GM23338 (cell line): ENCODE results near the gene RNFT2. TPM values are rescaled to one million over a fixed set of nuclear protein-coding genes. Genes with fewer than 3 reads are reported as not detected.

Experiments
- CREB1 ChIP-seq: fragments of 250-450 bp; sonication (Bioruptor Pico); IDR thresholded peaks from 2 replicates; pipeline ENCODE4 v1.5.0; 2020; ENCODE audit warnings: low read depth, mild to moderate bottlenecking, moderate library complexity
- EZH2phosphoT487 ChIP-seq: fragments of 200-600 bp; sonication (generic); IDR thresholded peaks from one replicate; pipeline ENCODE4 v1.8.1; 2018; ENCODE audit warnings: antibody characterized with exemption; ENCODE audit not compliant: unreplicated experiment
- JUNB ChIP-seq: IDR thresholded peaks from one replicate; pipeline ENCODE4 v1.6.1; 2016; ENCODE audit warnings: antibody characterized with exemption; ENCODE audit not compliant: unreplicated experiment
- NANOG ChIP-seq: IDR thresholded peaks from 2 replicates; pipeline ENCODE4 v1.6.1; 2016; ENCODE audit warnings: antibody characterized with exemption, borderline replicate concordance
- POLR2AphosphoS5 ChIP-seq: IDR thresholded peaks from 2 replicates; pipeline ENCODE4 v1.6.1; 2016; ENCODE audit warnings: antibody characterized with exemption, low read depth
- STAT1 ChIP-seq: IDR thresholded peaks from one replicate; pipeline ENCODE4 v1.6.1; 2016; ENCODE audit warnings: antibody characterized with exemption; ENCODE audit not compliant: unreplicated experiment
- ZNF331 ChIP-seq: fragments of 250-450 bp; sonication (Bioruptor Pico); IDR thresholded peaks from 2 replicates; pipeline ENCODE4 v1.5.0; 2020; ENCODE audit warnings: low read depth, mild to moderate bottlenecking, moderate library complexity
- polyA plus RNA-seq: library from polyadenylated mRNA; unstranded; fragments of >200 nt; fragmentation: Nextera tagmentation; extraction: Ambion mirVana; gene quantifications from 2 replicates; pipeline ENCODE4 v1.2.1, GENCODE V29; 2016
- total RNA-seq: library from RNA; depleted of rRNA; stranded (reverse); fragments of >200 nt; shearing (Covaris generic); gene quantifications from 2 replicates; pipeline ENCODE4 v1.2.3, GENCODE V29; 2014
- TF ChIP-seq, protein P1 (sequence below): fragments of 250-450 bp; sonication (Bioruptor Pico); IDR thresholded peaks from 2 replicates; pipeline ENCODE4 v1.5.0; 2020; ENCODE audit warnings: mild to moderate bottlenecking, moderate library complexity
- TF ChIP-seq, protein P2 (sequence below), 2 experiments: fragments of 200-600 bp in 1 of 2; sonication (generic) in 1 of 2; conservative IDR thresholded peaks; 2 replicates each; pipeline versions ENCODE4 v1.5.1 to v1.6.1; 2016 to 2017; ENCODE audit warnings: antibody characterized with exemption in 2 of 2, low read depth in 2 of 2, mild to moderate bottlenecking in 2 of 2, moderate library complexity in 1 of 2
- TF ChIP-seq, protein P3 (sequence below): IDR thresholded peaks from 2 replicates; pipeline ENCODE4 v1.6.1; 2016; ENCODE audit warnings: antibody characterized with exemption
- TF ChIP-seq, protein P4 (sequence below): IDR thresholded peaks from one replicate; pipeline ENCODE4 v1.6.1; 2018; ENCODE audit warnings: antibody characterized with exemption; ENCODE audit not compliant: unreplicated experiment

RNFT2 gene
- total and polyA plus RNA-seq, 2 experiments from 2014 or later, result 19.3 to 22.9 TPM

DNA sequence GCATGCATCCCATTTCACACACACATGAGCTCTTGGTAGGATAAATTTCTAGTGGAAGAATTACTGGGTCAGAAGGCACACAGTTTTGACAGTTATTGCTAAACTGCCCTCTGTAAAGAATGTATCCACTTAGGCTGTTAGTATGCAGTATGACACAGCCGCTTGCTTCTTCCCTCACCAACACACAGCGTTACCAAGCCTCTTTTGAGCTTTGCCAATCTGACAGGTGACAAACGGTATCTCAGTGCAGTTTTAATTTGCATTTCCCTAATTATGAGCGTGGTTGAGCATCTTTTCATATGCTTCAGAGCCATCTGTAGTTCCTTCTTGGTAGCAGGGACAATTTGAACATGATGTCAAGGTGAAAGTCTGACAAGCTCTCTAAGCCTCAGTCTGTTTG, 100.2 kb downstream of the RNFT2 start (continued):
- TF ChIP-seq, protein P1, sequence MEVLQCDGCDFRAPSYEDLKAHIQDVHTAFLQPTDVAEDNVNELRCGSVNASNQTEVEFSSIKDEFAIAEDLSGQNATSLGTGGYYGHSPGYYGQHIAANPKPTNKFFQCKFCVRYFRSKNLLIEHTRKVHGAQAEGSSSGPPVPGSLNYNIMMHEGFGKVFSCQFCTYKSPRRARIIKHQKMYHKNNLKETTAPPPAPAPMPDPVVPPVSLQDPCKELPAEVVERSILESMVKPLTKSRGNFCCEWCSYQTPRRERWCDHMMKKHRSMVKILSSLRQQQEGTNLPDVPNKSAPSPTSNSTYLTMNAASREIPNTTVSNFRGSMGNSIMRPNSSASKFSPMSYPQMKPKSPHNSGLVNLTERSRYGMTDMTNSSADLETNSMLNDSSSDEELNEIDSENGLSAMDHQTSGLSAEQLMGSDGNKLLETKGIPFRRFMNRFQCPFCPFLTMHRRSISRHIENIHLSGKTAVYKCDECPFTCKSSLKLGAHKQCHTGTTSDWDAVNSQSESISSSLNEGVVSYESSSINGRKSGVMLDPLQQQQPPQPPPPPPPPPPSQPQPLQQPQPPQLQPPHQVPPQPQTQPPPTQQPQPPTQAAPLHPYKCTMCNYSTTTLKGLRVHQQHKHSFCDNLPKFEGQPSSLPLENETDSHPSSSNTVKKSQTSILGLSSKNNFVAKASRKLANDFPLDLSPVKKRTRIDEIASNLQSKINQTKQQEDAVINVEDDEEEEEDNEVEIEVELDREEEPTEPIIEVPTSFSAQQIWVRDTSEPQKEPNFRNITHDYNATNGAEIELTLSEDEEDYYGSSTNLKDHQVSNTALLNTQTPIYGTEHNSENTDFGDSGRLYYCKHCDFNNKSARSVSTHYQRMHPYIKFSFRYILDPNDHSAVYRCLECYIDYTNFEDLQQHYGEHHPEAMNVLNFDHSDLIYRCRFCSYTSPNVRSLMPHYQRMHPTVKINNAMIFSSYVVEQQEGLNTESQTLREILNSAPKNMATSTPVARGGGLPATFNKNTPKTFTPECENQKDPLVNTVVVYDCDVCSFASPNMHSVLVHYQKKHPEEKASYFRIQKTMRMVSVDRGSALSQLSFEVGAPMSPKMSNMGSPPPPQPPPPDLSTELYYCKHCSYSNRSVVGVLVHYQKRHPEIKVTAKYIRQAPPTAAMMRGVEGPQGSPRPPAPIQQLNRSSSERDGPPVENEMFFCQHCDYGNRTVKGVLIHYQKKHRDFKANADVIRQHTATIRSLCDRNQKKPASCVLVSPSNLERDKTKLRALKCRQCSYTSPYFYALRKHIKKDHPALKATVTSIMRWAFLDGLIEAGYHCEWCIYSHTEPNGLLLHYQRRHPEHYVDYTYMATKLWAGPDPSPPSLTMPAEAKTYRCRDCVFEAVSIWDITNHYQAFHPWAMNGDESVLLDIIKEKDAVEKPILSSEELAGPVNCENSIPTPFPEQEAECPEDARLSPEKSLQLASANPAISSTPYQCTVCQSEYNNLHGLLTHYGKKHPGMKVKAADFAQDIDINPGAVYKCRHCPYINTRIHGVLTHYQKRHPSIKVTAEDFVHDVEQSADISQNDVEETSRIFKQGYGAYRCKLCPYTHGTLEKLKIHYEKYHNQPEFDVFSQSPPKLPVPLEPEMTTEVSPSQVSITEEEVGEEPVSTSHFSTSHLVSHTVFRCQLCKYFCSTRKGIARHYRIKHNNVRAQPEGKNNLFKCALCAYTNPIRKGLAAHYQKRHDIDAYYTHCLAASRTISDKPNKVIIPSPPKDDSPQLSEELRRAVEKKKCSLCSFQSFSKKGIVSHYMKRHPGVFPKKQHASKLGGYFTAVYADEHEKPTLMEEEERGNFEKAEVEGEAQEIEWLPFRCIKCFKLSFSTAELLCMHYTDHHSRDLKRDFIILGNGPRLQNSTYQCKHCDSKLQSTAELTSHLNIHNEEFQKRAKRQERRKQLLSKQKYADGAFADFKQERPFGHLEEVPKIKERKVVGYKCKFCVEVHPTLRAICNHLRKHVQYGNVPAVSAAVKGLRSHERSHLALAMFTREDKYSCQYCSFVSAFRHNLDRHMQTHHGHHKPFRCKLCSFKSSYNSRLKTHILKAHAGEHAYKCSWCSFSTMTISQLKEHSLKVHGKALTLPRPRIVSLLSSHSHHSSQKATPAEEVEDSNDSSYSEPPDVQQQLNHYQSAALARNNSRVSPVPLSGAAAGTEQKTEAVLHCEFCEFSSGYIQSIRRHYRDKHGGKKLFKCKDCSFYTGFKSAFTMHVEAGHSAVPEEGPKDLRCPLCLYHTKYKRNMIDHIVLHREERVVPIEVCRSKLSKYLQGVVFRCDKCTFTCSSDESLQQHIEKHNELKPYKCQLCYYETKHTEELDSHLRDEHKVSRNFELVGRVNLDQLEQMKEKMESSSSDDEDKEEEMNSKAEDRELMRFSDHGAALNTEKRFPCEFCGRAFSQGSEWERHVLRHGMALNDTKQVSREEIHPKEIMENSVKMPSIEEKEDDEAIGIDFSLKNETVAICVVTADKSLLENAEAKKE (CRISPR knock-in tag), result no peak
- no peak for TF ChIP-seq EZH2phosphoT487
- no peak for TF ChIP-seq JUNB
- no peak for TF ChIP-seq CREB1 (CRISPR knock-in tag)
- no peak for TF ChIP-seq NANOG
- no peak for TF ChIP-seq POLR2AphosphoS5
- no peak for TF ChIP-seq ZNF331 (CRISPR knock-in tag)
- TF ChIP-seq STAT1, result no peak
- TF ChIP-seq, protein P2, sequence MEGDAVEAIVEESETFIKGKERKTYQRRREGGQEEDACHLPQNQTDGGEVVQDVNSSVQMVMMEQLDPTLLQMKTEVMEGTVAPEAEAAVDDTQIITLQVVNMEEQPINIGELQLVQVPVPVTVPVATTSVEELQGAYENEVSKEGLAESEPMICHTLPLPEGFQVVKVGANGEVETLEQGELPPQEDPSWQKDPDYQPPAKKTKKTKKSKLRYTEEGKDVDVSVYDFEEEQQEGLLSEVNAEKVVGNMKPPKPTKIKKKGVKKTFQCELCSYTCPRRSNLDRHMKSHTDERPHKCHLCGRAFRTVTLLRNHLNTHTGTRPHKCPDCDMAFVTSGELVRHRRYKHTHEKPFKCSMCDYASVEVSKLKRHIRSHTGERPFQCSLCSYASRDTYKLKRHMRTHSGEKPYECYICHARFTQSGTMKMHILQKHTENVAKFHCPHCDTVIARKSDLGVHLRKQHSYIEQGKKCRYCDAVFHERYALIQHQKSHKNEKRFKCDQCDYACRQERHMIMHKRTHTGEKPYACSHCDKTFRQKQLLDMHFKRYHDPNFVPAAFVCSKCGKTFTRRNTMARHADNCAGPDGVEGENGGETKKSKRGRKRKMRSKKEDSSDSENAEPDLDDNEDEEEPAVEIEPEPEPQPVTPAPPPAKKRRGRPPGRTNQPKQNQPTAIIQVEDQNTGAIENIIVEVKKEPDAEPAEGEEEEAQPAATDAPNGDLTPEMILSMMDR (conservative IDR thresholded peaks at IDR 0.05; ENCODE audit: low read depth in 2 of 2), result no peak
- TF ChIP-seq, protein P3, sequence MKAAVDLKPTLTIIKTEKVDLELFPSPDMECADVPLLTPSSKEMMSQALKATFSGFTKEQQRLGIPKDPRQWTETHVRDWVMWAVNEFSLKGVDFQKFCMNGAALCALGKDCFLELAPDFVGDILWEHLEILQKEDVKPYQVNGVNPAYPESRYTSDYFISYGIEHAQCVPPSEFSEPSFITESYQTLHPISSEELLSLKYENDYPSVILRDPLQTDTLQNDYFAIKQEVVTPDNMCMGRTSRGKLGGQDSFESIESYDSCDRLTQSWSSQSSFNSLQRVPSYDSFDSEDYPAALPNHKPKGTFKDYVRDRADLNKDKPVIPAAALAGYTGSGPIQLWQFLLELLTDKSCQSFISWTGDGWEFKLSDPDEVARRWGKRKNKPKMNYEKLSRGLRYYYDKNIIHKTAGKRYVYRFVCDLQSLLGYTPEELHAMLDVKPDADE, result no peak
- TF ChIP-seq, protein P4, sequence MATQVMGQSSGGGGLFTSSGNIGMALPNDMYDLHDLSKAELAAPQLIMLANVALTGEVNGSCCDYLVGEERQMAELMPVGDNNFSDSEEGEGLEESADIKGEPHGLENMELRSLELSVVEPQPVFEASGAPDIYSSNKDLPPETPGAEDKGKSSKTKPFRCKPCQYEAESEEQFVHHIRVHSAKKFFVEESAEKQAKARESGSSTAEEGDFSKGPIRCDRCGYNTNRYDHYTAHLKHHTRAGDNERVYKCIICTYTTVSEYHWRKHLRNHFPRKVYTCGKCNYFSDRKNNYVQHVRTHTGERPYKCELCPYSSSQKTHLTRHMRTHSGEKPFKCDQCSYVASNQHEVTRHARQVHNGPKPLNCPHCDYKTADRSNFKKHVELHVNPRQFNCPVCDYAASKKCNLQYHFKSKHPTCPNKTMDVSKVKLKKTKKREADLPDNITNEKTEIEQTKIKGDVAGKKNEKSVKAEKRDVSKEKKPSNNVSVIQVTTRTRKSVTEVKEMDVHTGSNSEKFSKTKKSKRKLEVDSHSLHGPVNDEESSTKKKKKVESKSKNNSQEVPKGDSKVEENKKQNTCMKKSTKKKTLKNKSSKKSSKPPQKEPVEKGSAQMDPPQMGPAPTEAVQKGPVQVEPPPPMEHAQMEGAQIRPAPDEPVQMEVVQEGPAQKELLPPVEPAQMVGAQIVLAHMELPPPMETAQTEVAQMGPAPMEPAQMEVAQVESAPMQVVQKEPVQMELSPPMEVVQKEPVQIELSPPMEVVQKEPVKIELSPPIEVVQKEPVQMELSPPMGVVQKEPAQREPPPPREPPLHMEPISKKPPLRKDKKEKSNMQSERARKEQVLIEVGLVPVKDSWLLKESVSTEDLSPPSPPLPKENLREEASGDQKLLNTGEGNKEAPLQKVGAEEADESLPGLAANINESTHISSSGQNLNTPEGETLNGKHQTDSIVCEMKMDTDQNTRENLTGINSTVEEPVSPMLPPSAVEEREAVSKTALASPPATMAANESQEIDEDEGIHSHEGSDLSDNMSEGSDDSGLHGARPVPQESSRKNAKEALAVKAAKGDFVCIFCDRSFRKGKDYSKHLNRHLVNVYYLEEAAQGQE, result no peak
